PC-9 (cell line): Measurements from ENCODE around the gene UTP25. TPM values are rescaled to one million over a fixed set of nuclear protein-coding genes. Genes with fewer than 3 reads are reported as not detected.

Experiments used
- BruUV-seq: library from RNA; stranded (reverse); fragments of 400-500 nt; replicated peaks from 2 replicates; lab custom pipeline; 2021; lab: Mats Ljungman, UMichigan
- CTCF ChIA-PET: fragments of 300-600 bp; sonication (Branson Sonifier 250); formaldehyde crosslinking; loops from one replicate; lab custom pipeline; 2022; ENCODE audit warnings: antibody characterized with exemption; lab: Charles Lee
- POLR2A ChIA-PET: fragments of 300-600 bp; sonication (Branson Sonifier 250); formaldehyde crosslinking; loops from one replicate; lab custom pipeline; 2022; ENCODE audit warnings: antibody characterized with exemption; ENCODE audit not compliant: unreplicated experiment; lab: Charles Lee
- DNase-seq, 2 experiments: peaks; one replicate each; pipeline versions ENCODE4 v3.0.0 to v3.0.0-alpha.2; 2015 to 2022; ENCODE audit warnings: mixed read lengths in 1 of 2
- H2AFZ ChIP-seq: fragments of 200-600 bp; sonication (generic); 2 replicates; pipeline ENCODE4 v1.8.1; 2017; ENCODE audit warnings: antibody characterized with exemption
- H3F3A ChIP-seq: fragments of 200-600 bp; sonication (generic); 2 replicates; pipeline ENCODE4 v1.8.1; 2017; ENCODE audit warnings: antibody characterized with exemption, mild to moderate bottlenecking, low read depth; ENCODE audit not compliant: insufficient read depth
- H3K27ac ChIP-seq: fragments of 200-600 bp; sonication (generic); 2 replicates; pipeline ENCODE4 v1.6.1; 2016; ENCODE audit warnings: mixed run types
- H3K27me3 ChIP-seq: fragments of 200-600 bp; sonication (generic); 2 replicates; pipeline ENCODE4 v1.6.1; 2016; ENCODE audit warnings: low read depth, mixed run types; ENCODE audit not compliant: insufficient read depth
- H3K36me3 ChIP-seq: fragments of 200-600 bp; sonication (generic); 2 replicates; pipeline ENCODE4 v1.6.1; 2016; ENCODE audit warnings: low read depth, mixed run types
- H3K4me1 ChIP-seq: fragments of 200-600 bp; sonication (generic); replicated peaks from 2 replicates; pipeline ENCODE4 v1.6.1; 2016; ENCODE audit warnings: mixed run types; ENCODE audit not compliant: insufficient read depth
- H3K4me2 ChIP-seq: fragments of 200-600 bp; sonication (generic); 2 replicates; pipeline ENCODE4 v1.6.1; 2017; ENCODE audit warnings: mixed run types
- H3K4me3 ChIP-seq: fragments of 200-600 bp; sonication (generic); 2 replicates; pipeline ENCODE4 v1.6.1; 2016; ENCODE audit warnings: mixed run types
- H3K79me2 ChIP-seq: fragments of 200-600 bp; sonication (generic); 2 replicates; pipeline ENCODE4 v1.6.1; 2017; ENCODE audit warnings: low read depth, mixed run types
- H3K9me2 ChIP-seq: fragments of 200-600 bp; sonication (generic); 2 replicates; pipeline ENCODE4 v1.8.1; 2017; ENCODE audit warnings: mild to moderate bottlenecking; ENCODE audit not compliant: insufficient read depth
- H3K9me3 ChIP-seq: fragments of 200-600 bp; sonication (generic); 2 replicates; pipeline ENCODE4 v1.8.1; 2016; ENCODE audit warnings: low read depth; ENCODE audit not compliant: insufficient read depth
- H4K20me1 ChIP-seq: fragments of 200-600 bp; sonication (generic); 2 replicates; pipeline ENCODE4 v1.8.1; 2017; ENCODE audit not compliant: insufficient read depth
- EZH2 ChIP-seq: fragments of 200-600 bp; sonication (generic); IDR thresholded peaks from 2 replicates; pipeline ENCODE4 v1.8.0; 2017; ENCODE audit warnings: antibody characterized with exemption, low read depth
- intact Hi-C: fragments of 100-400 bp; cut with micrococcal nuclease; formaldehyde crosslinking; loops from one replicate; pipeline ENCODE4 v1.10.0; 2022; ENCODE audit not compliant: unreplicated experiment
- total RNA-seq: library from RNA; stranded (reverse); gene quantifications from 2 replicates; pipeline ENCODE4 v1.2.3, GENCODE V29; 2021
- TF ChIP-seq, protein P1 (sequence below): fragments of 200-600 bp; sonication (generic); conservative IDR thresholded peaks from 2 replicates; pipeline ENCODE4 v1.6.1; 2017; ENCODE audit warnings: mixed run types, antibody characterized with exemption, mild to moderate bottlenecking, moderate library complexity

UTP25 gene
- total RNA-seq, 1 experiment from 2014 or later, result 9.3 TPM

DNA sequence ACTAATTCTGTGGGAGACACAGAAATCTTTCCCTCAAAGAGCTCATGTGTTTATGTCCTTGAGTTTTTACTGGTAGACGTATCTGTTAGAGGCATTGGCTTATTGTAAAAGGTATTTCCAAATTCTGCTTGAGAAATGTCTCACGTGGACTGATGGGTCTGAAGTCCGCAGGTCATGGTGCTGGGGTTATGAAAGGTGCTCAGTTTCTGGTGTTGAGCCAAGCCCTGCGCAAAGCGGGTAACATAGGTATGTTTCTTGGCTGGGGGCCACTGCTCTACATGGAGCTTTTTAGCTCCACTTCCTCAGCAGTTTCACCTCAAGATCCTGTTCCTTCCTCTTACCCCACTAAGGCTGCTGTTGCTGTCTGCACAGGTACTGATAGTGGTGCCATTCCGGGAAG is 10.8 kb downstream of the UTP25 start:
- DNase-seq, result no peak
- H3K79me2 ChIP-seq, result peaks cover 12% of the 10 kb centered on the region
- CTCF ChIA-PET, result no interaction called here

DNA sequence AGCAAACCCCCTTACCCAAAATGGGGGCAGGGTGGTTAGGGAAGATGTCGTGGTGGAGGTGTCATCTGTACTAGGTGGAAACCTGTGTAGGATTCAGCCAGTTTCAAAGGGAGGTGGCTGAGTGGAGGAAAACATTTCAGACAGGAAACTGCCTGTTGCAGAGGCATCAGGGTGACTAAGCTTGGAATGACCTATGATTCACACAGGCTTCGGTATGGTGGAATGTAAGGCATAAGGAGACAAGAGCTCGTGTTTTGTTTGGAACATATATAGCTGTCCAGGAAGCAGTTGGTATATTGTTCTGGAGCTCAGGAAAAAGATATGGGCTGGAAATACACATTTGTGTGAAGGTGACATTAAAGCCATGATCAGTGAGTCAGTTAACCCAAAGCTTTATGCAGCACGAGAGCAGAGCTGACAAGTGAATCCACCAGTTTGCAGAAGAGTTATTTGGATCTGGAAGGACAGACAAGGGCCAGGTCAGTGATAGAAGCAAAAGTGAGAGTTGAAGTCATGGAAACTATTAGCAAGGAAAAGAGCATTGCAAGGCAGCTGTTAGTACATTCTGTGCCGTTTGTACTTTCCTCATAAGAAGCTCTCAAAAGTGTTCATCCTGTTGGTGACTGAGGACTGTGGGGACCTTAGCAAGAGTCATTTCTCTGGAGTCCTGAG is 12.2 kb downstream of the UTP25 start:
- intact Hi-C loops, result loop anchor here (1.0 to 5.0 kb wide), 2 partner anchors 38 to 55 kb away; no protein-coding TSS in a partner anchor
- DNase-seq, result peak; percentile 60 to 92

More for the DNA sequence above, 10.8 kb downstream of the UTP25 start:
- Histone ChIP-seq H3K27ac (peak overlapping the region; percentile 91), H3K9me2 (no peaks in the 10 kb centered on the region), H3F3A (peaks cover 26% of the 10 kb centered on the region), H3K4me2 (no peak overlapping the region), H3K36me3 (peaks cover 63% of the 10 kb centered on the region), H3K4me3 (no peak overlapping the region), H2AFZ (no peak overlapping the region), H4K20me1 (peaks cover 3% of the 10 kb centered on the region; the same call in 1 of the 2 replicates), H3K4me1 (peaks cover 26% of the 10 kb centered on the region), H3K27me3 (no peaks in the 10 kb centered on the region), H3K9me3 (no peaks in the 10 kb centered on the region)
- no TSS peak for BruUV-seq
- intact Hi-C loops, result no loop called here
- TF ChIP-seq EZH2, result no peak
- TF ChIP-seq, protein P1, sequence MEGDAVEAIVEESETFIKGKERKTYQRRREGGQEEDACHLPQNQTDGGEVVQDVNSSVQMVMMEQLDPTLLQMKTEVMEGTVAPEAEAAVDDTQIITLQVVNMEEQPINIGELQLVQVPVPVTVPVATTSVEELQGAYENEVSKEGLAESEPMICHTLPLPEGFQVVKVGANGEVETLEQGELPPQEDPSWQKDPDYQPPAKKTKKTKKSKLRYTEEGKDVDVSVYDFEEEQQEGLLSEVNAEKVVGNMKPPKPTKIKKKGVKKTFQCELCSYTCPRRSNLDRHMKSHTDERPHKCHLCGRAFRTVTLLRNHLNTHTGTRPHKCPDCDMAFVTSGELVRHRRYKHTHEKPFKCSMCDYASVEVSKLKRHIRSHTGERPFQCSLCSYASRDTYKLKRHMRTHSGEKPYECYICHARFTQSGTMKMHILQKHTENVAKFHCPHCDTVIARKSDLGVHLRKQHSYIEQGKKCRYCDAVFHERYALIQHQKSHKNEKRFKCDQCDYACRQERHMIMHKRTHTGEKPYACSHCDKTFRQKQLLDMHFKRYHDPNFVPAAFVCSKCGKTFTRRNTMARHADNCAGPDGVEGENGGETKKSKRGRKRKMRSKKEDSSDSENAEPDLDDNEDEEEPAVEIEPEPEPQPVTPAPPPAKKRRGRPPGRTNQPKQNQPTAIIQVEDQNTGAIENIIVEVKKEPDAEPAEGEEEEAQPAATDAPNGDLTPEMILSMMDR, result no peak
- POLR2A ChIA-PET, result no interaction called here

DNA sequence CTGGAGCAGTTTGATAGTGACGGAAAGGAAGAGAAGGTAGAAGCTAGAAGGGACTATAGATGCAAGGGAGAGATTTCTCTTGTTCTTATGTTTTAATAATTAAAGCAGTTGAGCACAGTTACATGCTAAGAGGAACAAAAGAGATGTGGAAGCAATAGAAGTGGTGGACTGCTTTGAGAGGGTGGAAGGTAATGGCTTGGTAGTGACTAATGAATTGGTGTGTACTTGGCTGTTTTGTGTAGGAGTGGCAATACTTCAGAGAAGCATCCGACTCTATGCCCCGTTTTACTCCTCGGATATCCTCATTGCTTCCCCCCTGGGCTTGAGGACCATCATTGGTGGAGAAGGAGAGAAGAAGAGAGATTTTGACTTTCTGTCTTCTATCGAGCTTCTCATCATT is 12.8 kb downstream of the UTP25 start:
- POLR2A ChIA-PET, result interaction anchor here (0.6 kb wide), 3 partner anchors 25 to 128 kb away, joined by 3 to 4 read pairs (median 4); partner anchors contain the start of gene C1orf74
- CTCF ChIA-PET, result interaction anchor here (0.5 to 1.7 kb wide), 2 partner anchors 14 to 520 kb away, joined by 7 to 9 read pairs; partner anchors contain the start of gene UTP25
- peaks cover 3% of the 10 kb centered on the region; the same call in 1 of the 2 replicates for H4K20me1 ChIP-seq
- DNase-seq, result no peak
- H3K79me2 ChIP-seq, result peaks cover 16% of the 10 kb centered on the region
- peak overlapping the region; percentile 60; the same call in 1 of the 2 replicates for H3K4me2 ChIP-seq
- H2AFZ ChIP-seq, result no peak overlapping the region
- no peaks in the 10 kb centered on the region for H3K9me3 ChIP-seq
- BruUV-seq, result no TSS peak
- peaks cover 77% of the 10 kb centered on the region for H3K36me3 ChIP-seq
- peaks cover 26% of the 10 kb centered on the region for H3F3A ChIP-seq
- H3K27ac ChIP-seq, result peak overlapping the region; percentile 91
- H3K4me3 ChIP-seq, result no peak overlapping the region
- intact Hi-C loops, result loop anchor here (1.0 to 5.0 kb wide), 2 partner anchors 38 to 55 kb away; no protein-coding TSS in a partner anchor
- no peaks in the 10 kb centered on the region for H3K27me3 ChIP-seq
- peaks cover 26% of the 10 kb centered on the region for H3K4me1 ChIP-seq
- H3K9me2 ChIP-seq, result no peaks in the 10 kb centered on the region
- TF ChIP-seq, protein P1, result no peak
- no peak for TF ChIP-seq EZH2

More for the DNA sequence above, 12.2 kb downstream of the UTP25 start:
- H4K20me1 ChIP-seq, result peaks cover 3% of the 10 kb centered on the region; the same call in 1 of the 2 replicates
- H3K27ac ChIP-seq, result peak overlapping the region; percentile 91
- no peaks in the 10 kb centered on the region for H3K27me3 ChIP-seq
- peaks cover 12% of the 10 kb centered on the region for H3K79me2 ChIP-seq
- H3K4me1 ChIP-seq, result peaks cover 26% of the 10 kb centered on the region
- H3K4me3 ChIP-seq, result peak overlapping the region; percentile 34; the same call in 1 of the 2 replicates
- POLR2A ChIA-PET, result interaction anchor here (0.5 to 0.7 kb wide), 7 partner anchors 13 to 1294 kb away, joined by 3 to 9 read pairs (median 4); partner anchors contain the start of genes C1orf74, IRF6 and KCNH1
- BruUV-seq, result TSS peak; percentile 10
- CTCF ChIA-PET, result interaction anchor here (0.5 to 1.7 kb wide), 2 partner anchors 13 to 521 kb away, joined by 7 to 9 read pairs; partner anchors contain the start of gene UTP25
- TF ChIP-seq EZH2, result no peak
- TF ChIP-seq, protein P1, result no peak
- H3F3A ChIP-seq, result peaks cover 26% of the 10 kb centered on the region
- peaks cover 75% of the 10 kb centered on the region for H3K36me3 ChIP-seq
- peak overlapping the region; percentile 60 for H3K4me2 ChIP-seq
- no peaks in the 10 kb centered on the region for H3K9me3 ChIP-seq
- no peaks in the 10 kb centered on the region for H3K9me2 ChIP-seq
- H2AFZ ChIP-seq, result no peak overlapping the region
